HG03175 (cell line): ENCODE measurements around the gene COL18A1.

Experiments
- ATAC-seq: cut with Tn5 transposase; IDR thresholded peaks from one replicate; pipeline ENCODE4 v1.9.1; 2021; ENCODE audit warnings: mild to moderate bottlenecking, moderate library complexity; ENCODE audit not compliant: unreplicated experiment

Gene COL18A1

GRCh38 chr21:45381865-45382696, 22.9 kb upstream of the COL18A1 start:
- ATAC-seq, result no peak

GRCh38 chr21:45382697-45382997, 22.3 kb upstream of the COL18A1 start:
- no peak for ATAC-seq

GRCh38 chr21:45383111-45383614, 21.8 kb upstream of the COL18A1 start:
- no peak for ATAC-seq

- no peak for ATAC-seq
Observed at GRCh38 chr21:45383615-45384201, 21.3 kb upstream of the COL18A1 start.

GRCh38 chr21:45384656-45385548, 20.1 kb upstream of the COL18A1 start:
- ATAC-seq, result no peak

- no peak for ATAC-seq
Observed at GRCh38 chr21:45385549-45386050, 19.4 kb upstream of the COL18A1 start.

- no peak for ATAC-seq
Observed at GRCh38 chr21:45386336-45386727, 18.6 kb upstream of the COL18A1 start.

GRCh38 chr21:45386728-45387371, 18.1 kb upstream of the COL18A1 start:
- no peak for ATAC-seq

- ATAC-seq, result no peak
Observed at GRCh38 chr21:45387506-45387905, 17.5 kb upstream of the COL18A1 start.

- no peak for ATAC-seq
Observed at GRCh38 chr21:45388011-45388521, 16.9 kb upstream of the COL18A1 start.

- no peak for ATAC-seq
Observed at GRCh38 chr21:45388611-45389296, 16.2 kb upstream of the COL18A1 start.

GRCh38 chr21:45390121-45390751, 14.7 kb upstream of the COL18A1 start:
- ATAC-seq, result no peak

GRCh38 chr21:45390831-45391742, 13.9 kb upstream of the COL18A1 start:
- ATAC-seq, result no peak

GRCh38 chr21:45391743-45392572, 13.0 kb upstream of the COL18A1 start:
- ATAC-seq, result no peak

GRCh38 chr21:45392573-45392971, 12.4 kb upstream of the COL18A1 start:
- no peak for ATAC-seq

GRCh38 chr21:45393021-45393420, 11.9 kb upstream of the COL18A1 start:
- no peak for ATAC-seq

GRCh38 chr21:45393833-45394638, 10.9 kb upstream of the COL18A1 start:
- no peak for ATAC-seq
